HL-60 (cell line): ENCODE data around the gene CLEC14A.

Source experiments
- DNase-seq, 2 experiments: peaks; one replicate each; pipeline ENCODE4 v3.0.0-alpha.2; 2010 to 2020; ENCODE audit warnings: low read depth in 1 of 2, low spot score in 1 of 2
- H3K27ac ChIP-seq: fragments of 250-450 bp; sonication (Bioruptor Pico); replicated peaks from 2 replicates; pipeline ENCODE4 v1.5.1; 2020; ENCODE audit warnings: mild to moderate bottlenecking, moderate library complexity
- H3K27me3 ChIP-seq: fragments of 250-450 bp; sonication (Bioruptor Pico); 2 replicates; pipeline ENCODE4 v1.5.1; 2021; ENCODE audit warnings: mild to moderate bottlenecking, moderate library complexity; ENCODE audit not compliant: insufficient read depth, poor library complexity, severe bottlenecking
- H3K4me3 ChIP-seq: replicated peaks from 2 replicates; pipeline ENCODE4 v1.5.1; 2011; ENCODE audit warnings: mild to moderate bottlenecking, control low read depth, low read length; ENCODE audit not compliant: insufficient read depth
- GABPA ChIP-seq: IDR thresholded peaks from 2 replicates; pipeline ENCODE4 v1.6.1; 2012; ENCODE audit warnings: low read depth
- REST ChIP-seq: IDR thresholded peaks from 2 replicates; pipeline ENCODE4 v1.6.1; 2012; ENCODE audit warnings: low read depth; ENCODE audit not compliant: insufficient replicate concordance
- SPI1 ChIP-seq: IDR thresholded peaks from 2 replicates; pipeline ENCODE4 v1.6.1; 2012; ENCODE audit warnings: low read depth, mild to moderate bottlenecking, borderline replicate concordance

The CLEC14A gene

GRCh38 chr14:38204719-38205115 is 51.2 kb downstream of the CLEC14A start:
- Histone ChIP-seq H3K27ac (no peak overlapping the region), H3K27me3 (peaks cover 6% of the 10 kb centered on the region), H3K4me3 (no peak overlapping the region)
- DNase-seq, result no peak
- TF ChIP-seq SPI1 (no peak), GABPA (no peak), REST (no peak)
